HepG2 (cell line): Measurements from ENCODE around the gene ZDHHC14. TPM values are rescaled to one million over a fixed set of nuclear protein-coding genes. Genes with fewer than 3 reads are reported as not detected.

ENCODE experiments used
- ATAC-seq: fragments of 200-7000 bp; cut with Tn5 transposase; 3 replicates; pipeline ENCODE4 v1.9.1; 2020; ENCODE audit warnings: mild to moderate bottlenecking, moderate library complexity
- BruUV-seq: library from RNA; stranded (reverse); fragments of 400-500 nt; replicated peaks from 2 replicates; lab custom pipeline; 2021; lab: Mats Ljungman, UMichigan
- CTCF ChIA-PET: fragments of 300-600 bp; formaldehyde crosslinking; extraction: SDS; loops from one replicate; lab custom pipeline; 2021; ENCODE audit warnings: low total read pairs, inconsistent platforms, low intra/inter-chr PET ratio; lab: Yijun Ruan, JAX
- POLR2A ChIA-PET: fragments of 350-600 bp; sonication (Branson Sonifier 250); formaldehyde crosslinking; loops from one replicate; lab custom pipeline; 2020; ENCODE audit warnings: antibody characterized with exemption, inconsistent platforms; lab: Yijun Ruan, JAX
- DNase-seq: peaks from one replicate; pipeline ENCODE4 v3.0.0-alpha.2; 2015; ENCODE audit warnings: low spot score
- FAIRE-seq: peaks from 3 replicates; lab custom pipeline; 2011; peaks lifted over from hg19 to GRCh38; lab: Jason Lieb, UNC
- H2AFZ ChIP-seq: one replicate; pipeline ENCODE4 v1.6.1; 2011; ENCODE audit warnings: low read length, inconsistent platforms
- H3K27ac ChIP-seq: fragments of 300-600 bp; 3 replicates; pipeline ENCODE4 v1.8.0; 2011; ENCODE audit warnings: mixed run types, mild to moderate bottlenecking, mixed read lengths, low read length, inconsistent platforms; ENCODE audit not compliant: insufficient read depth; ENCODE audit errors: extremely low read length
- H3K27me3 ChIP-seq, 2 experiments: fragments of 200-600 bp in 1 of 2; 2 replicates in 1 of 2; 3 replicates in 1 of 2; pipeline versions ENCODE4 v1.6.0 to v1.8.0; 2011; ENCODE audit warnings: low read length in 2 of 2, mild to moderate bottlenecking in 2 of 2, moderate library complexity in 2 of 2, inconsistent platforms in 1 of 2; ENCODE audit not compliant: insufficient read depth in 2 of 2, control insufficient read depth in 1 of 2
- H3K36me3 ChIP-seq, 2 experiments: fragments of 200-600 bp in 1 of 2; replicated peaks in 1 of 2; 2 replicates in 1 of 2; 3 replicates in 1 of 2; pipeline versions ENCODE4 v1.5.1 to v1.8.0; 2011; ENCODE audit warnings: low read length in 2 of 2, inconsistent platforms in 1 of 2; ENCODE audit not compliant: insufficient read depth in 2 of 2, control insufficient read depth in 1 of 2
- H3K4me1 ChIP-seq: 2 replicates; pipeline ENCODE4 v1.5.1; 2012; ENCODE audit warnings: low read length, inconsistent platforms; ENCODE audit not compliant: insufficient read depth
- H3K4me2 ChIP-seq: 2 replicates; pipeline ENCODE4 v1.6.0; 2011; ENCODE audit warnings: low read depth, low read length, inconsistent platforms
- H3K4me3 ChIP-seq, 3 experiments: fragments of 200-600 bp in 1 of 3; sonication (generic), shearing (Covaris generic) in 1 of 3; replicated peaks in 1 of 3; 2 replicates each; pipeline ENCODE4 v1.5.1; 2011 to 2016; ENCODE audit warnings: low read length in 3 of 3, inconsistent platforms in 2 of 3, low read depth in 2 of 3, mild to moderate bottlenecking in 2 of 3, control low read depth in 1 of 3, mixed read lengths in 1 of 3; ENCODE audit not compliant: insufficient read depth in 1 of 3
- H3K79me2 ChIP-seq: one replicate; pipeline ENCODE4 v1.6.1; 2011; ENCODE audit warnings: low read length, inconsistent platforms; ENCODE audit not compliant: insufficient read depth
- H3K9ac ChIP-seq: 2 replicates; pipeline ENCODE4 v1.6.0; 2011; ENCODE audit warnings: mild to moderate bottlenecking, low read depth, low read length, inconsistent platforms; ENCODE audit not compliant: insufficient read depth
- H3K9me3 ChIP-seq: 2 replicates; pipeline ENCODE4 v1.5.1; 2012; ENCODE audit warnings: mild to moderate bottlenecking, low read length
- H4K20me1 ChIP-seq: 2 replicates; pipeline ENCODE4 v1.6.0; 2011; ENCODE audit warnings: inconsistent platforms, mild to moderate bottlenecking, low read length, moderate library complexity; ENCODE audit not compliant: insufficient read depth
- BCLAF1 ChIP-seq: fragments of 450-650 bp; IDR thresholded peaks from 2 replicates; pipeline ENCODE4 v1.6.1; 2017; ENCODE audit warnings: mild to moderate bottlenecking
- CEBPG ChIP-seq: IDR thresholded peaks from 2 replicates; pipeline ENCODE4 v1.6.1; 2016
- ESRRA ChIP-seq: sonication (generic); formaldehyde crosslinking; IDR thresholded peaks from 2 replicates; pipeline ENCODE4 v1.5.1; 2020; ENCODE audit warnings: mild to moderate bottlenecking, low read depth, missing genetic modification reagents
- GATA4 ChIP-seq: sonication (generic); IDR thresholded peaks from 2 replicates; pipeline ENCODE4 v1.6.1; 2016; ENCODE audit warnings: antibody characterized with exemption, low read depth, borderline replicate concordance
- IKZF5 ChIP-seq: IDR thresholded peaks from 2 replicates; pipeline ENCODE4 v1.6.1; 2018; ENCODE audit warnings: missing genetic modification reagents, mild to moderate bottlenecking, missing compliant biosample characterization
- KDM5A ChIP-seq: fragments of 200-600 bp; sonication (generic); IDR thresholded peaks from 2 replicates; pipeline ENCODE4 v1.7.0; 2018; ENCODE audit warnings: antibody characterized with exemption, mild to moderate bottlenecking, low read length, borderline replicate concordance
- KDM6A ChIP-seq: IDR thresholded peaks from 2 replicates; pipeline ENCODE4 v1.6.1; 2016; ENCODE audit warnings: low read depth
- KLF16 ChIP-seq, 2 experiments: sonication (generic) in 1 of 2; formaldehyde crosslinking in 1 of 2; IDR thresholded peaks; 2 replicates each; pipeline versions ENCODE4 v1.6.1 to v1.8.0; 2016 to 2023; ENCODE audit warnings: missing genetic modification reagents in 2 of 2, missing compliant biosample characterization in 1 of 2
- NCOA1 ChIP-seq: sonication (generic); formaldehyde crosslinking; IDR thresholded peaks from 2 replicates; pipeline ENCODE4 v1.9.0; 2021; ENCODE audit warnings: missing genetic modification reagents
- ZBTB3 ChIP-seq: sonication (generic); formaldehyde crosslinking; IDR thresholded peaks from 2 replicates; pipeline ENCODE4 v1.4.0; 2020; ENCODE audit warnings: low read depth, mild to moderate bottlenecking, moderate library complexity, missing genetic modification reagents, borderline replicate concordance
- ZNF280B ChIP-seq: sonication (generic); formaldehyde crosslinking; IDR thresholded peaks from 2 replicates; pipeline ENCODE4 v1.5.0; 2020; ENCODE audit warnings: missing genetic modification reagents, mild to moderate bottlenecking, borderline replicate concordance
- ZNF652 ChIP-seq: IDR thresholded peaks from 2 replicates; pipeline ENCODE4 v1.6.1; 2016; ENCODE audit warnings: low read depth, borderline replicate concordance
- WGBS: methylation state at CpG from one replicate; pipeline ENCODE4 v1.1.6; 2017; ENCODE audit warnings: low lambda C conversion rate; 5-methylcytosine and 5-hydroxymethylcytosine counted together
- in situ Hi-C: cut with HindIII; loops from 2 replicates; pipeline ENCODE4 v1.10.0; 2017; ENCODE audit warnings: low pct_unique_long_range_greater_than_20kb; ENCODE audit not compliant: extremely low pct_ligation_motif_present
- intact Hi-C: fragments of 100-400 bp; cut with micrococcal nuclease; formaldehyde crosslinking; loops from one replicate; pipeline ENCODE4 v1.10.0; 2022; ENCODE audit not compliant: unreplicated experiment
- polyA plus RNA-seq, 8 experiments: library from polyadenylated mRNA; depleted of rRNA in 3 of 8; stranded (reverse) in 7 of 8; unstranded in 1 of 8; fragments of >200 nt; fragmentation: Illumina TruSeq in 4 of 8; extraction: Trizol in 4 of 8; gene quantifications; 2 replicates each; pipeline versions ENCODE4 v1.2.1 to v1.2.3, GENCODE V29; 2011 to 2016; ENCODE audit warnings: low read depth in 4 of 8, missing spikeins in 1 of 8, mixed read lengths in 1 of 8; ENCODE audit not compliant: insufficient read depth in 1 of 8
- total RNA-seq, 5 experiments: library from RNA; depleted of rRNA; stranded (reverse); fragments of >200 nt; fragmentation: Illumina TruSeq; extraction: Trizol; gene quantifications; 2 replicates each; pipeline ENCODE4 v1.2.3, GENCODE V29; 2016; ENCODE audit warnings: low read depth in 1 of 5
- TF ChIP-seq, protein P1 (sequence below): sonication (generic); formaldehyde crosslinking; IDR thresholded peaks from 2 replicates; pipeline ENCODE4 v1.8.1; 2023; ENCODE audit warnings: mild to moderate bottlenecking, missing genetic modification reagents, borderline replicate concordance
- TF ChIP-seq, protein P2 (sequence below): conservative IDR thresholded peaks from 2 replicates; pipeline ENCODE4 v1.6.1; 2018; ENCODE audit warnings: missing genetic modification reagents

The ZDHHC14 gene
- total and polyA plus RNA-seq, 2 of the 13 experiments (the other 11 are each of a cell fraction or from before 2014, with no cell fraction given) = 3.7 to 9.5 TPM

DNA sequence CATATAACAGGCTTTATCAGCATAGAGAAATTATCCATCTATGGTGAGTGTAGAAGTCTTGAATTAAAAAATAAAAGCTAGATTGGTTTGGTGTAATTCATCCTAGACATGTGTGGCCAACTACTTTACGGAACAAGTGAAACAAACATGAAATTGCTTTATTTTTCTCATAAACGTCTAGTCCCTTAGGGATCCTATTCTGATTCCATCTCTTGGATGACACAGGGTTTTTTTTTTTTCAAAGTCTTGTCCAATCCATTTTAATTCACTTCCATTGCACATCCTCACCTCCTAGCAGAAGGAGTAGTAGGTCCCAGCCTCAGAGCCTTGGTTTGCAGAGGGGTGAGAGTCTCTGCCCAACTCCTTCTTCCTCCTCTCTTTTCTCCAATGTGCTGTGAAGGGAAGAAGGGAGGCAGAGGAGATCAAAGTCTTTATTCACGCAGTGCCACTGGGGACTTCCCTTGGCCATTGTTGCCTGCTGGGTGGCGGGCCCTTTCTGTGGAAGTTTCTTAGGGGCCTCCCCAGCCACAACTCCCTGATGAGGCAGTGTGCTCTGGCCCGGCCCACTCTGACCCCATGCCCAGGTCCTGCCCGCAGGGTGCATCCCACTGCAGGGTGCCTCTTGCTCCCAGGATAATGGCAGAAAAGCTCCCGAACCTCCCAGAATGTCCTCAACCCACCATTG is 337.7 kb downstream of the ZDHHC14 start:
- H3K4me2 ChIP-seq = no peak overlapping the region
- ChIA-PET CTCF (no interaction called here), POLR2A (interaction anchor here (1.4 kb wide), 1 partner anchor 9 kb away, joined by 5 read pairs; no protein-coding TSS in a partner anchor)
- H3K27me3 ChIP-seq = peaks cover under 1 to 2% of the 10 kb centered on the region in 2 experiments; a peak in 1 of 5 replicates
- no peak for FAIRE-seq
- H3K27ac ChIP-seq = no peak overlapping the region
- H3K36me3 ChIP-seq = no peaks in the 10 kb centered on the region
- WGBS = 44% methylated on average over 7 of the region's 7 CpGs
- no peaks in the 10 kb centered on the region for H3K9me3 ChIP-seq
- in situ Hi-C loops = no loop called here
- no peak for ATAC-seq
- no peak overlapping the region for H3K9ac ChIP-seq
- no peaks in the 10 kb centered on the region for H4K20me1 ChIP-seq
- BruUV-seq = no TSS peak
- DNase-seq = no peak
- no peak overlapping the region for H2AFZ ChIP-seq
- no peak overlapping the region for H3K4me3 ChIP-seq
- H3K79me2 ChIP-seq = no peaks in the 10 kb centered on the region
- H3K4me1 ChIP-seq = peaks cover 37% of the 10 kb centered on the region
- intact Hi-C loops = loop anchor here (5.0 kb wide), 1 partner anchor 39 kb away; no protein-coding TSS in a partner anchor
- TF ChIP-seq KLF16 (CRISPR knock-in tag; IDR thresholded peaks at IDR 0.05) = no peak
- TF ChIP-seq ZBTB3 (CRISPR knock-in tag) = no peak
- no peak for TF ChIP-seq IKZF5 (CRISPR knock-in tag)
- TF ChIP-seq CEBPG (CRISPR knock-in tag) = no peak
- TF ChIP-seq ZNF280B (CRISPR knock-in tag) = no peak
- TF ChIP-seq ESRRA (CRISPR knock-in tag) = no peak
- no peak for TF ChIP-seq BCLAF1
- TF ChIP-seq KDM5A = no peak
- no peak for TF ChIP-seq NCOA1
- TF ChIP-seq ZNF652 (CRISPR knock-in tag) = no peak
- TF ChIP-seq, protein P1, sequence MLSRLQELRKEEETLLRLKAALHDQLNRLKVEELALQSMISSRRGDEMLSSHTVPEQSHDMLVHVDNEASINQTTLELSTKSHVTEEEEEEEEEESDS = no peak
- TF ChIP-seq, protein P2, sequence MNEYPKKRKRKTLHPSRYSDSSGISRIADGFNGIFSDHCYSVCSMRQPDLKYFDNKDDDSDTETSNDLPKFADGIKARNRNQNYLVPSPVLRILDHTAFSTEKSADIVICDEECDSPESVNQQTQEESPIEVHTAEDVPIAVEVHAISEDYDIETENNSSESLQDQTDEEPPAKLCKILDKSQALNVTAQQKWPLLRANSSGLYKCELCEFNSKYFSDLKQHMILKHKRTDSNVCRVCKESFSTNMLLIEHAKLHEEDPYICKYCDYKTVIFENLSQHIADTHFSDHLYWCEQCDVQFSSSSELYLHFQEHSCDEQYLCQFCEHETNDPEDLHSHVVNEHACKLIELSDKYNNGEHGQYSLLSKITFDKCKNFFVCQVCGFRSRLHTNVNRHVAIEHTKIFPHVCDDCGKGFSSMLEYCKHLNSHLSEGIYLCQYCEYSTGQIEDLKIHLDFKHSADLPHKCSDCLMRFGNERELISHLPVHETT (CRISPR knock-in tag) = no peak
- TF ChIP-seq KDM6A = no peak
- no peak for TF ChIP-seq GATA4
